Measurements from ENCODE around the gene LRWD1.
"Not testable (repeated sequence)": the region's sequence is repeated elsewhere in the genome, so short reads cannot be mapped to it uniquely, and the experiment has no call there.

GRCh38 chr7:102490529-102491075 is 25.8 kb downstream of the LRWD1 start:
- TF ChIP-seq POLR2A (IDR thresholded peaks at IDR 0.05; ENCODE audit: low read depth, low read length); CTCF (conservative IDR thresholded peaks at IDR 0.05; ENCODE audit: low read depth, low read length); ELK1 (IDR thresholded peaks at IDR 0.05; ENCODE audit: borderline replicate concordance, low read depth, low read length); CEBPB (IDR thresholded peaks at IDR 0.05; ENCODE audit: low read depth, low read length); BHLHE40 (IDR thresholded peaks at IDR 0.05; ENCODE audit: low read depth, low read length); RAD21 (IDR thresholded peaks at IDR 0.05; ENCODE audit: low read length): not testable (repeated sequence)

Data from IMR-90 (cell line).